SU-DHL-6 (cell line): Measurements from ENCODE around the gene ROS1.

Experiments used
- EZH2phosphoT487 ChIP-seq: fragments of 200-600 bp; sonication (generic), shearing (Covaris generic); conservative IDR thresholded peaks from 2 replicates; pipeline ENCODE4 v1.6.1; 2018; ENCODE audit warnings: mild to moderate bottlenecking, antibody characterized with exemption, low read length, moderate library complexity, mixed read lengths
- TF ChIP-seq, protein P1 (sequence below): fragments of 200-600 bp; sonication (generic); IDR thresholded peaks from one replicate; pipeline ENCODE4 v1.5.1; 2017; ENCODE audit warnings: antibody characterized with exemption, mild to moderate bottlenecking, low read length, moderate library complexity; ENCODE audit not compliant: insufficient read depth, poor library complexity, severe bottlenecking

DNA sequence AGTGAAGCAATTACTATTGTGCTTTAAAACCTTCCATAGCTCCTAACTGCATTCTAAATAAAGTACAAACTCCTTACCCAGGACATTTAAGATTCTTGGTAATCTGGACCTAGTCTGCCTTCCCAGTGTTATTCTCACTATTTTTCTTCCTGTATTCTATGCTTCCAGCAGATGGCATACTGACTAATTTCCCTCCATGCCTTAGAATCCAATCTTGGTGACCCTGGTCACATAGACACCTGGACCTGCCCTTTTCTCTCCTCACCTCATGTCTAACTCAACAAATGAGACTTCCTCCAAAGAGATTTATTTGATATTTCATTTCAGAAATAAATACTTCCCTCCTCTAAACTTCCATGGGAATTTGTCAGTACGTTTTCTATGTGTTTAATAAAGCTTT, 25.8 kb downstream of the ROS1 start:
- TF ChIP-seq, protein P1, sequence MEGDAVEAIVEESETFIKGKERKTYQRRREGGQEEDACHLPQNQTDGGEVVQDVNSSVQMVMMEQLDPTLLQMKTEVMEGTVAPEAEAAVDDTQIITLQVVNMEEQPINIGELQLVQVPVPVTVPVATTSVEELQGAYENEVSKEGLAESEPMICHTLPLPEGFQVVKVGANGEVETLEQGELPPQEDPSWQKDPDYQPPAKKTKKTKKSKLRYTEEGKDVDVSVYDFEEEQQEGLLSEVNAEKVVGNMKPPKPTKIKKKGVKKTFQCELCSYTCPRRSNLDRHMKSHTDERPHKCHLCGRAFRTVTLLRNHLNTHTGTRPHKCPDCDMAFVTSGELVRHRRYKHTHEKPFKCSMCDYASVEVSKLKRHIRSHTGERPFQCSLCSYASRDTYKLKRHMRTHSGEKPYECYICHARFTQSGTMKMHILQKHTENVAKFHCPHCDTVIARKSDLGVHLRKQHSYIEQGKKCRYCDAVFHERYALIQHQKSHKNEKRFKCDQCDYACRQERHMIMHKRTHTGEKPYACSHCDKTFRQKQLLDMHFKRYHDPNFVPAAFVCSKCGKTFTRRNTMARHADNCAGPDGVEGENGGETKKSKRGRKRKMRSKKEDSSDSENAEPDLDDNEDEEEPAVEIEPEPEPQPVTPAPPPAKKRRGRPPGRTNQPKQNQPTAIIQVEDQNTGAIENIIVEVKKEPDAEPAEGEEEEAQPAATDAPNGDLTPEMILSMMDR, result no peak
- TF ChIP-seq EZH2phosphoT487, result no peak
